ES-I3 (cell line): Measurements from ENCODE around the gene DOCK10.

Experiments used
- H3K36me3 ChIP-seq: 2 replicates; pipeline ENCODE4 v1.6.1; 2013; ENCODE audit warnings: mild to moderate bottlenecking, low read length, control low read depth, moderate library complexity; ENCODE audit not compliant: insufficient read depth
- H3K4me1 ChIP-seq: 2 replicates; pipeline ENCODE4 v1.6.1; 2013; ENCODE audit warnings: mild to moderate bottlenecking, control low read depth, low read length; ENCODE audit not compliant: insufficient read depth
- H3K9ac ChIP-seq: 2 replicates; pipeline ENCODE4 v1.6.1; 2013; ENCODE audit warnings: low read depth, mild to moderate bottlenecking, low read length, moderate library complexity
- H3K9me3 ChIP-seq: 2 replicates; pipeline ENCODE4 v1.6.1; 2013; ENCODE audit warnings: mild to moderate bottlenecking, low read length, moderate library complexity; ENCODE audit not compliant: control insufficient read depth, insufficient read depth

Gene DOCK10

DNA sequence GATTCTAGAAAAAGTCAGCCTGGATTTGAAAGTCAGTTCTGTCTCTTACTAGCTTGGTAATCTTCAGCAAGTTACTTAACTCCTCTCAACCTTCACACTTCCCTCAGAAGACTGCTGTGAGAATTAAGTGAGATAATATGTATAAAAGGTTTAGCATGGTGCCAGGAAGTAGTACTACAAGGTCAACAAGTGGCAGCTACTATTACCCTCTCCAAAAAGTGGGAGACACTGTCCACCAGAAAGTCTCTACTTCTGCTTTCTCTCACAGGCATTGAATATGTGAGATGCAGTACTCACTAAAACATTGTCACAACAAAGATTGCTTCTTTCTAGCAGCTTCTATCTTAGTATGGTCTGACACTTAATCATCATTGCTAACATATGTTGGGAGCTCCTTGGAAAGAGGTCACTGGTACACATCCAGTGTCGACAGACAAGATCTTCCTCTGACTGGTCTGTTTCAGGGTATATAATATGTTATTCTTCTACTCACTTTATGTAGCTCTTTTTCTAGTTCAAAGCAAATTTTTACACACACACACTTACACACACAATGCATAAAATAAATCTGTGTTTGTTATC is 47.9 kb downstream of the DOCK10 start:
- Histone ChIP-seq H3K9ac (no peak overlapping the region), H3K4me1 (no peaks in the 10 kb centered on the region), H3K36me3 (no peaks in the 10 kb centered on the region), H3K9me3 (no peaks in the 10 kb centered on the region)

DNA sequence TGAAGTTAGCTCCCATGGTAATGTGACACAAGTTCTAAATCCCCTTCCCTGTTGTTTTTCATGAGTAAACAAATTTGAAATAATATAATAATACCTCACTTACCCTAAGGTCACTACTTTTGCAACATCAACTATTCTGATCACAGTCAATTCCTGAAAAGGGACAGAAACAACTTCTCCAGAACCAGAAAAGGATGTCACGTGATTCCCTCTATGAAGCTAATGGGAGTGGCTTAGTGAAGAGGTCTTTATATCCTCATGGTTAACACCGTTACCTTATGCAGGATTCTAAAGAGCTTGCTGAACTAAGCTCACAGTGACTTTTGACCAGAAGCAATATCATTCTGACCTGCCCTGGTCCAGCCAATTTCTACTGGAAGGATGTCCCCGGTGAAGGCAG is 51.6 kb downstream of the DOCK10 start:
- no peaks in the 10 kb centered on the region for H3K4me1 ChIP-seq
- H3K36me3 ChIP-seq = no peaks in the 10 kb centered on the region
- no peaks in the 10 kb centered on the region for H3K9me3 ChIP-seq
- no peak overlapping the region for H3K9ac ChIP-seq

DNA sequence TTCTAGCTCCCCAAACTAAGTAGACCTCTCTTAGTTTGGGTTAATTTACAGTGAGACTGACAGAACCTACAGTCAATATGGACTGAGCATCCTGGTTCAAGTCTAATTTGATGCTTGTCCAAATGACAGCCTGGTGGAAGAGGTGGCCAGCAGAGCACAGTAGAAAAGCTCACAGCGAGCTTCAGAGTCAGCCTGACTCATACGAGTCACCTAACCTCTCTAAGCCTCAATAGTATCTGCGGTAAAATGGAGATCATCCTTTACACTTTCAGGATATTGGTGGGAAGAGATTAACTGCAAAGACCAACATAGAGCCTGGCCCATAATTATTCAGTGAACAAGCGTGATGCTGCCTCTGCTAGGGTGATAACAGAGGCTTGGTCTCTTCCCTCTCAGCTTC is 54.5 kb downstream of the DOCK10 start:
- no peaks in the 10 kb centered on the region for H3K36me3 ChIP-seq

DNA sequence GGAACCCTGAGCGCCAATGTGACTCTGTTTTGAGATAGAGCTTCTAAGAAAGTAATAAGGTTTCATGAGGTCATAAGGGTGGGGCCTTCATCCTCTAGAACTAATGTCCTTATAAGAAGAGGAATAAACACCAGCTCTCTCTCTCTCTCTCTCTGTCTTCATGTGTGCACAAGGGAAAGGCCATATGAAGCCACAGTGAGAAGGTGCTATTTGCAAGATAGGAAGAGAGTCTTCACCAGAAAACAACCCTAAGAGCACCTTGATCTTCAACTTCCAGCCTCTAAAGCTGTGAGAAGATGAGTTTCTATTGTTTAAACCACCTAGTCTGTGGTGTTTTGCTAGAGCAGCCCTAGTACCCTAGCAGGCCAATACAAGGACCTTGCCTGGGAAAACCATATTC is 55.8 kb downstream of the DOCK10 start:
- Histone ChIP-seq H3K4me1 (no peaks in the 10 kb centered on the region), H3K9me3 (no peaks in the 10 kb centered on the region), H3K9ac (no peak overlapping the region), H3K36me3 (no peaks in the 10 kb centered on the region)

More for the DNA sequence above, 54.5 kb downstream of the DOCK10 start:
- Histone ChIP-seq H3K9ac (no peak overlapping the region), H3K9me3 (no peaks in the 10 kb centered on the region), H3K4me1 (no peaks in the 10 kb centered on the region)

DNA sequence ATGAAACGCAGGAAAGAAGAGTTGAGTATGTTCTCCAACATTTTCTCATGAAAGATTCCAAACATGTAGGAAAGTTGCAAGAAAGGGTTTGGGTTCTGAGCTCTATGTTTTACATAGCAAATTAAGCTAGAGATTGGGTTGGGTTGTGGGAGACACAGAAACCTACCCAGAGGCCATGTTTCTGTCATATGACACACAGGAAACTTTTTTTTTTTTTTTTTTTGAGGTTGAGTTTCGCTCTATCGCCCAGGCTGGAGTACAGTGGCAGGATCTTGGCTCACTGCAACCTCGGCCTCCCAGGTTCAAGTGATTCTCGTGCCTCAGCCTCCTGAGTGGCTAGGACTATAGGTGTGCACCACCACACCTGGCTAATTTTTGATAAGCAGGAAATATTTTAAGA is 57.6 kb downstream of the DOCK10 start:
- Histone ChIP-seq H3K4me1 (no peaks in the 10 kb centered on the region), H3K9ac (no peak overlapping the region), H3K36me3 (no peaks in the 10 kb centered on the region), H3K9me3 (no peaks in the 10 kb centered on the region)

DNA sequence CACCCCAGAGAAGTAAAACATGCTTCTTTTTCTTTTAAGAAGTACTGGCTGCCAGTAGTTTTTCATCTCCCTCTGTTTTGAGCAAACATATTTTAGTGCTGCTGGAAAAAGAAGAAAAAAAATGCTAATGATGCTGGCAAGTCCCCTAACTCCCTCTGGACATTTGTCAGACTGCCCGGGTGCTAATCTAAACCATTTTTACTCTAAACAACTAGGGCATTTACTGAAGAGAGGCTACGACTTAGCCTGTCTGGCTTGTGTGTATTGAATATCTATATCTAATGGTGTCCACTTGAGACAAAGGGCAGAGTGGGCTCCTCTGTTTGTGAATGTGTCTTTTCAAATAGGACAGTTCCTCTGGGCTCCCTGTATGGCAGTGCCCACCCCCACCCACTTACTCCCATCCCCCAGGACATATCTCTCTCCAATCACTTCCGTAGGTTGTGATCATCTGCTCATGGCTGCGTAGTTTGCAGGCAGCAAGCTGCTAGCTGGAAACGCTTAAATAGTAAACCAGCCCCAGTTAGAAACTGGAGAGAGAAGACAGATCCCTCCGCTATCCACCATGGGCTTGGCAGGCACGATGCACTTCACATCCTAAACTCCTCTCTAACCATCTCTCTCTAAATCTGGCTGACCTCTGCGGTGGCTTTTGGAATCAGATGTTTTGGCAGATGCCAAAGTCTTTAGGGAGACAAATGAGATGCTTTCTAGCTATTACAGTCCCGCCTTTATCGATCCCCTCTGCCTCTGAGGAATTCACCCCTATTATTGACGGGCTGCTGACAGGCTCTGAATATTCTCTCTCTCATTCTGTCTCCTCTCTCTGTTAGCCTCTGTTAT is 58.3 kb downstream of the DOCK10 start:
- no peaks in the 10 kb centered on the region for H3K9me3 ChIP-seq
- H3K4me1 ChIP-seq = no peaks in the 10 kb centered on the region
- no peak overlapping the region for H3K9ac ChIP-seq
- H3K36me3 ChIP-seq = no peaks in the 10 kb centered on the region

DNA sequence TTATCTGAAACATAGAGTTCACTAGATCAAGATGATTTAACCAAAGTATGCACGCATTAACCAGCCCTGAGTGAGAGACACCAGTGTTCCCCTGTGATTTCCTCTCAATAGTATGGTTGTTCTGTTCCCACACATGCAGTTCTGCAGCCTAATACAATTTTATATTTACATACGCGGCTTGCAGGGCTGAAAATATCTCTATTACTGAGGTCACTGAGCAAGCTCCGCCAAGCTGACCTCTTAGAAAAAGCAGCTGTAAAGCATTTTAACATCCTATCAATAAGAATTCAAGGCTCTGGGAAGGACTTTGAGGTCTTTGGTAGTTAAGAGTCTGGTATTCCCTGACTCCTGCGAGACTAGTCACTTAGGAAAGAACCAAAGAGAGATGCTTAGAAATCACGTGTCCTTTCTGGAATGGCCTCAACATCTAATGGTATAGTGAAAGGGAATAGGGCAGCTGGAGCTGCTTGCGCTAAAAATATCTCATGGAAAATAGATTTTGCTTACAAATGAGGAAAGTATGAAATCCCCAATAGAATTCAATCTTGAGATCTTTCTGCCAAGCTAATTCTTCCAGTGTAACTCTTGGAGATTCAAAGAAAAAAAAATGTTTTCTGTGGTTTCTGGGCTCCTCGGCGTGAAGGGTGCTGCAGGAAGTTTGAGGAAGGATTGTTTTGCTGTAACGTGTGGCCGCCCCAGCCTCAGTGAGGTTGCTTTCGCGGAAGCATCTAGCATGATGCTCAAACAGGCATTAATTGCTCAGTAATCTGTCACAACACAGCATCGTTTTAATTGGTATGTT is 59.2 kb downstream of the DOCK10 start:
- Histone ChIP-seq H3K4me1 (no peaks in the 10 kb centered on the region), H3K9me3 (no peaks in the 10 kb centered on the region), H3K9ac (no peak overlapping the region), H3K36me3 (no peaks in the 10 kb centered on the region)

DNA sequence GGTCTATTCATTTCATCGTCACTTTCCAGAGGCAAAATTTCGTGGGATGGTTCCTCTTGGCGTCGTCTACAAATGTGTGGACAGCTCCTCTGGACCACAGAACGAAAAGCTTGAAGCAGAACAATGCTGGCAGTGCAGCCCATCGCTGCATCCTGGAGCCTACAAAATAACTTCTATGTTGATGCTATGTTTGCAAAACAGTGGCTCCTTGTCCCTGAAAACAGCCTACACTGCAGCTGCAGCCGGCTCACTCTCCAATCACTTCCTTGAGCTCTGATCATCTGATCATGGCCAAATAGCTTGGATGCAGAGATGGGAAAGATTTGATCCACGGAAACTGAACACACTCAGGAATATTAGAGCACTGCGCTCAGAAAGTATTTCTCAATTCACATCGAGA is 60.0 kb downstream of the DOCK10 start:
- no peaks in the 10 kb centered on the region for H3K4me1 ChIP-seq
- H3K9ac ChIP-seq = no peak overlapping the region
- no peaks in the 10 kb centered on the region for H3K36me3 ChIP-seq
- H3K9me3 ChIP-seq = no peaks in the 10 kb centered on the region

DNA sequence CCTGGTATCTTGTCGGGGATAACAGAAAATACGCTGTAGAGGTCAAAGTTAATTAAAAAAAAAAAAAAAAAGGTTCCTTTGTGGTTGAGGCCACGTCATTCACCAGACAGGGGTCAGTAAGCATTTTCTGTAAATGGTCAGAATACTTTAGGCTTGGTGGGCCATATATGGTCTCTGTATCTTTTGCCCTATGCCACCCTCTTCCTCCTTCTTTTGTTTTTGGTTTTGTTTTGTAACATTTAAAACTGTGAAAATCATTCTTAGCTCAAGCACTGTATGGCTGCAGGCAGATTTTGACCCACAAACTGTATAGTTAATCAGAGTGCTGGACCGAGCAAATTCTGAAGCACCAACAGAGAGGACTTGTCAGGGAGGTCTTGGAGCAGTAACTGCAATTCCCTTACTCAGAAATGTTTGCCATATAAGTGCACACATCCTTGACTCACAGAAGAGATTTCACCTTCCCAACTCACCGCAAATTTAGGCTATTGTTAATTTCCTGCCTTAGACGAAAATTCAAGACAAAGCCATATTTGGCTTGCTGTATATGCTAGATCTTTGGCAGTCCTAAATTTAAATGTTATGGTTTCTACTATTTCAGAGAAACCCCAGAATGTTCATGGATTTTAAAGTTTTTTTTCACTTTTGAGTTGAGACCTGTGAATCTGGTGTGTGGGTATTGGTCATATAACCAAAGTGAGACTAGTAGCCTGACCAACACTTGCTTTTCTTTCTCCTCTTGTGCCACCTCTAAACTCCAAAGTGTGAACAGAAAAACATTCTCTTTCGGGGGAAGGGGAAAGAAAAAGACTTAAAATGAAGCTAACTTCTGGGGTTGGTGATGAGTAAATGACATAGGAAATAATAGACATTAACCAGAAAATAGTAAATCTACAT is 65.4 kb downstream of the DOCK10 start:
- no peaks in the 10 kb centered on the region for H3K36me3 ChIP-seq
- no peaks in the 10 kb centered on the region for H3K9me3 ChIP-seq
- no peaks in the 10 kb centered on the region for H3K4me1 ChIP-seq
- no peak overlapping the region for H3K9ac ChIP-seq

DNA sequence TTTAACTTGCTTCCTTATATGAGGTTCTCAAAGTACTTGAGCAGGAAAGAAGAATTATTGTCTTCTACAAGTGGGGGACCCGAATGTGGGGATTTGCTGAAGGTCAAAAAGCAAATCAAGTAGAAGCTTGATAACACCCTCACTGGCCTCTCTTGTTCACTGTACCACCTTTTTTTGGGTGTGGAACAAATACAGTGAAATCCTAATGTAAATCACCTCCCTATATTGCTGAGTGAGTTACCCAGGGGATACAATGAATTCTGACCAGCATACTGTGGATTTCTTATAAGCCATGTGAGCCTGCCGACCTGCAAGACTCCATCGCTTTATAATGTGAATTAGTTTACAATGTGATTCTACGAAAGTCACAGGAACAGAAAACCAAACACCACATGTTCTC is 66.5 kb downstream of the DOCK10 start:
- Histone ChIP-seq H3K9me3 (no peaks in the 10 kb centered on the region), H3K9ac (no peak overlapping the region), H3K36me3 (no peaks in the 10 kb centered on the region), H3K4me1 (no peaks in the 10 kb centered on the region)

DNA sequence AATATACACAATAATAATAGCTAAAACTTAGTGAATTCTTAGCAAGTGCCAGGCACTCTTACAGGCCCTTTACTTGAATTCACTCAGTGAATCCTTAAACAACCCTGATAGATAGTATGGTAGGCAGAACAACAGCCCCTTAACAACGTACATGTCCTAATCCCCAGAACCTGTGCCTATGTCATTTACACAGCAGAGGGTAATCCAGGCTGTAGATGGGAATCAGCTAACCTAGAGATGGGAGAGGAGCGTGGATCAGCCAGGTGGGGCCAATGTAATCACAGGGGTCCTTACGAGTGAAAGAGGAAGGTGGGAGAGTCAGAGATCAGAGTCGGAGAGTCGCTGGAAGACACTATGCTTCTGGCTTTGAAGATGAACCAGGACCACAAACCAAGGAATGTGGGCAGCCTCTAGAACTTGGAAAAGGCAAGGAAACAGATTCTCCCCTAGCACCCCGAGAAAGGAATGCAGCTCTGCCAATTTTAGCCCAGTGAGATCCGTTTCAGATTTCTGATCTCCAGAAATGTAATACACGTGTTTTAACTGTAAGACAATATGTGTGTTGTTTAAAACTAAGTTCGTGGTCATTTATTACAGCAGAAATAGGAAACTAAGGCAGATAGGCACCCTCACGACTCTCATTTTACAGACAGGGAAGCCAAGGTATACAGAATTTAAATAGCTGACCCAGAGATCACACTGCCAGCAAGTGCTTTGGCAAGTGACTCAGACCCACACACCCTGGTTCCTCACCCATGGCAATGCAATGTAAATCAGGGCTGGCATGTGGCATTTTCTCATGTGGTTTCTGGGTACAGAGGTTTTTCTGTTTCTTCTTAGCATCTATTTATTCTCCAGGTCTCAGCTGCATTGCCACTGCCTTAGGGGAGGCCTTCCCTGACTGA is 68.9 kb downstream of the DOCK10 start:
- Histone ChIP-seq H3K36me3 (no peaks in the 10 kb centered on the region), H3K9ac (no peak overlapping the region), H3K4me1 (no peaks in the 10 kb centered on the region), H3K9me3 (no peaks in the 10 kb centered on the region)

DNA sequence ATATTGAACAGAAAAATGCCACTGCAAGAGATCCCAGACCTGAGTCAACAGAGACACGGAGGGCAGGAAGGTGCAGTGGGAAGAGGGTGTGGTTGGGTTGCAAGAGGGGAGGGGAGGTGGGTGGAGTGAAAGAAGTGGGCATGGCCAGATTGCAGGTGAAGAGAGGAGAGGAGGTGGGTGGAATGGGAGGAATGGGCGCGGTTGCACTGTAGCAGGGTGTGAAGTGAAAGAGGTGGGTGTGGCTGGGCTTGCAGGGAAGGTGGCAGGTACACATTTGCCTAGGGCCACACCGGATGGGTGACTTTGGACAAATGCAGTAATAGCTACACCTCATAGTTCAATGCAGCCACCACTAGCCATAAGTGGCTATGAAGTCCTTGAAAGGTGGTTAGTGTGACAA is 71.1 kb downstream of the DOCK10 start:
- H3K9ac ChIP-seq = no peak overlapping the region
- H3K4me1 ChIP-seq = no peaks in the 10 kb centered on the region
- H3K9me3 ChIP-seq = no peaks in the 10 kb centered on the region
- H3K36me3 ChIP-seq = no peaks in the 10 kb centered on the region

DNA sequence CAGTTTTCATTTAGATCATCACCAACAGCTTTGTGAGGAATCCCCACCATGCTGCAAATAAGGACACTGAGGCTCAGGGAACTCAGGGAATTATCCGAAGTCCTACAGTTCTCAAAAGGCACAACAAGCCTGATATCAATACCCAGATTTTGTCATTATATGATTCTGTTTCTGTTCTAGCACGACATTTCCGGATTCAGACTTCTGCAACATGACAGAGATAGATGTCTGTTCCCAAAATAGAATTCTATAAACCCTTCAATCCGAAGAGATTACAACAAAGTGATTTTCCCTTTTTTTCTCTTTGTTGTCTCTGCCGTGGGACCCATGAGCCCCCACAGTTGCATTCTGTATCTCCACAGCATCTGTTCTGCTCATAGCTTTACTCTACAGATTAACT is 72.0 kb downstream of the DOCK10 start:
- H3K4me1 ChIP-seq = no peaks in the 10 kb centered on the region
- H3K9ac ChIP-seq = no peak overlapping the region
- no peaks in the 10 kb centered on the region for H3K9me3 ChIP-seq
- H3K36me3 ChIP-seq = no peaks in the 10 kb centered on the region
